Measurements from ENCODE around the gene CD81.

CD81 gene

GRCh38 chr11:2391181-2391975, 14.3 kb downstream of the CD81 start:
- FAIRE-seq = no peak

GRCh38 chr11:2392241-2392959, 15.3 kb downstream of the CD81 start:
- no peak for FAIRE-seq

GRCh38 chr11:2393111-2393868, 16.2 kb downstream of the CD81 start:
- FAIRE-seq = no peak

- no peak for FAIRE-seq
These were observed 17.1 kb downstream of the CD81 start for GRCh38 chr11:2393941-2394817.

GRCh38 chr11:2394818-2395105, 17.7 kb downstream of the CD81 start:
- no peak for FAIRE-seq

GRCh38 chr11:2395211-2395730, 18.2 kb downstream of the CD81 start:
- FAIRE-seq = no peak

- no peak for FAIRE-seq
These were observed 18.7 kb downstream of the CD81 start for GRCh38 chr11:2395856-2396255.

GRCh38 chr11:2396471-2396870, 19.4 kb downstream of the CD81 start:
- FAIRE-seq = no peak

GRCh38 chr11:2397005-2397404, 19.9 kb downstream of the CD81 start:
- FAIRE-seq = no peak

GRCh38 chr11:2398664-2399355, 21.7 kb downstream of the CD81 start:
- no peak for FAIRE-seq

- FAIRE-seq = no peak
These were observed 22.5 kb downstream of the CD81 start for GRCh38 chr11:2399488-2400068.

GRCh38 chr11:2400069-2400761, 23.1 kb downstream of the CD81 start, which contains the start of gene TSSC4:
Gene TSSC4 (plus strand): TSS chr11:2400750. CDS start chr11:2402634, 1,884 bp downstream.
- peak; percentile 94 for FAIRE-seq

- no peak for FAIRE-seq
These were observed 23.8 kb downstream of the CD81 start for GRCh38 chr11:2400762-2401435.

GRCh38 chr11:2401436-2401984, 24.4 kb downstream of the CD81 start:
- no peak for FAIRE-seq

- no peak for FAIRE-seq
These were observed 25.0 kb downstream of the CD81 start for GRCh38 chr11:2402106-2402505.

GRCh38 chr11:2402890-2403645, 26.0 kb downstream of the CD81 start:
- no peak for FAIRE-seq

GRCh38 chr11:2404735-2405196, 27.7 kb downstream of the CD81 start:
- no peak for FAIRE-seq

- no peak for FAIRE-seq
These were observed 29.3 kb downstream of the CD81 start for GRCh38 chr11:2406451-2406850.

GRCh38 chr11:2406878-2407410, 29.8 kb downstream of the CD81 start:
- no peak for FAIRE-seq

Measured in TTC549 (cell line).